HG03095 (cell line): ENCODE measurements around the gene USP7.
"Not testable (repeated sequence)": the region's sequence is repeated elsewhere in the genome, so short reads cannot be mapped to it uniquely, and the experiment has no call there.

Experiments
- ATAC-seq: cut with Tn5 transposase; IDR thresholded peaks from one replicate; pipeline ENCODE4 v1.9.1; 2021; ENCODE audit warnings: moderate library complexity; ENCODE audit not compliant: unreplicated experiment

The USP7 gene

GRCh38 chr16:8928467-8928957 lies 35.2 kb downstream of the USP7 start:
- no peak for ATAC-seq

- ATAC-seq, result no peak
Measured at GRCh38 chr16:8926827-8927226, 36.9 kb downstream of the USP7 start.

GRCh38 chr16:8925455-8925854 lies 38.3 kb downstream of the USP7 start:
- no peak for ATAC-seq

- no peak for ATAC-seq
Measured at GRCh38 chr16:8924214-8924613, 39.5 kb downstream of the USP7 start.

- no peak for ATAC-seq
Measured at GRCh38 chr16:8923199-8923598, 40.5 kb downstream of the USP7 start.

- no peak for ATAC-seq
Measured at GRCh38 chr16:8921347-8921984, 42.2 kb downstream of the USP7 start.

GRCh38 chr16:8920645-8921346 lies 42.9 kb downstream of the USP7 start:
- ATAC-seq, result no peak

- no peak for ATAC-seq
Measured at GRCh38 chr16:8919934-8920462, 43.7 kb downstream of the USP7 start.

- ATAC-seq, result no peak
Measured at GRCh38 chr16:8919089-8919933, 44.4 kb downstream of the USP7 start.

- not testable (repeated sequence) for ATAC-seq
Measured at GRCh38 chr16:8917336-8917735, 46.4 kb downstream of the USP7 start.

GRCh38 chr16:8916541-8917225 lies 47.0 kb downstream of the USP7 start:
- ATAC-seq, result no peak

- ATAC-seq, result no peak
Measured at GRCh38 chr16:8915722-8916301, 47.9 kb downstream of the USP7 start.

GRCh38 chr16:8914098-8914497 lies 49.6 kb downstream of the USP7 start:
- no peak for ATAC-seq

- ATAC-seq, result no peak
Measured at GRCh38 chr16:8912793-8913192, 50.9 kb downstream of the USP7 start.

- no peak for ATAC-seq
Measured at GRCh38 chr16:8910811-8911210, 52.9 kb downstream of the USP7 start.

- ATAC-seq, result no peak
Measured at GRCh38 chr16:8908810-8909468, 54.8 kb downstream of the USP7 start.

GRCh38 chr16:8907096-8907495 lies 56.6 kb downstream of the USP7 start:
- ATAC-seq, result no peak

GRCh38 chr16:8905795-8906591 lies 57.7 kb downstream of the USP7 start:
- ATAC-seq, result no peak

GRCh38 chr16:8905168-8905762 lies 58.4 kb downstream of the USP7 start:
- no peak for ATAC-seq
